ENCODE data around the gene TLR3. TPM values are rescaled to one million over a fixed set of nuclear protein-coding genes. Genes with fewer than 3 reads are reported as not detected.

TLR3 gene
- total and polyA plus RNA-seq, 2 of the 8 experiments (the other 6 are each of a cell fraction or from before 2014, with no cell fraction given) = 1.00 to 2.6 TPM

- Histone ChIP-seq H3K4me3 (ENCODE audit: extremely low read depth in 1 of 4, insufficient read depth in 2 of 4, low read depth in 3 of 4, low read length in 4 of 4) (no peak overlapping the region), H3K4me1 (replicated peaks in 1 of 4; ENCODE audit: control insufficient read depth in 3 of 4, insufficient read depth in 4 of 4, low read length in 3 of 4) (peaks cover 0 to 9% (median 3%) of the 10 kb centered on the region in 4 experiments; a peak in 4 of 7 replicates), H3K9ac (replicated peaks in 1 of 4; ENCODE audit: extremely low read depth in 1 of 4, low read depth in 3 of 4, low read length in 3 of 4) (no peak overlapping the region), H2BK20ac (ENCODE audit: low read length) (peak overlapping the region; percentile 92), H4K8ac (ENCODE audit: extremely low read depth, insufficient read depth, low read length) (no peak overlapping the region), H3K27me3 (replicated peaks in 1 of 4; ENCODE audit: control insufficient read depth in 3 of 4, extremely low read depth in 1 of 4, insufficient read depth in 3 of 4, low read length in 3 of 4) (peaks cover 0 to 2% (median 0%) of the 10 kb centered on the region in 4 experiments; a peak in 1 of 7 replicates), H3K56ac (replicated peaks; ENCODE audit: insufficient read length, low read depth, low read length) (no peak overlapping the region), H3K23ac (ENCODE audit: insufficient read length) (no peak overlapping the region), H3K9me3 (ENCODE audit: insufficient read depth in 2 of 2, low read depth in 1 of 2, low read length in 1 of 2) (no peaks in the 10 kb centered on the region), H2AFZ (ENCODE audit: low read length) (no peak overlapping the region), H3K14ac (ENCODE audit: insufficient read length) (no peak overlapping the region), H3K23me2 (ENCODE audit: low read depth, low read length) (no peaks in the 10 kb centered on the region; the same call in 1 of the 2 replicates), H2AK5ac (ENCODE audit: low read depth, low read length) (0 out of 2 replicates have a peak overlapping the region, but pooled peaks have one; percentile 1), H3K27ac (ENCODE audit: low read depth, low read length) (no peak overlapping the region), H3K18ac (ENCODE audit: extremely low read depth, low read length) (no peak overlapping the region; the same call in 1 of the 2 replicates), H2BK120ac (replicated peaks; ENCODE audit: low read depth, low read length) (no peak overlapping the region), H3K4ac (replicated peaks; ENCODE audit: insufficient read length, low read depth, low read length) (no peak overlapping the region), H3K79me2 (ENCODE audit: control insufficient read depth in 1 of 2, insufficient read depth in 2 of 2, low read length in 2 of 2) (no peaks in the 10 kb centered on the region), H3K79me1 (ENCODE audit: low read depth, low read length) (no peaks in the 10 kb centered on the region), H4K5ac (ENCODE audit: insufficient read length, low read depth, low read length) (no peak overlapping the region), H2BK5ac (ENCODE audit: low read depth, low read length) (peak overlapping the region; percentile 47; the same call in 1 of the 2 replicates), H2BK12ac (ENCODE audit: low read depth, low read length) (peak overlapping the region; percentile 54; the same call in 1 of the 2 replicates), H2BK15ac (ENCODE audit: low read length) (no peak overlapping the region; the same call in 1 of the 2 replicates), H3K36me3 (ENCODE audit: control insufficient read depth in 2 of 4, insufficient read depth in 4 of 4, low read length in 3 of 4) (no peaks in the 10 kb centered on the region), H4K20me1 (replicated peaks in 1 of 2; ENCODE audit: control insufficient read depth in 1 of 2, insufficient read depth in 2 of 2, low read length in 2 of 2) (no peaks in the 10 kb centered on the region), H4K91ac (replicated peaks; ENCODE audit: insufficient read length, low read length) (peak overlapping the region; percentile 70), H3K4me2 (ENCODE audit: insufficient read depth in 1 of 2, low read depth in 2 of 2, low read length in 2 of 2) (no peak overlapping the region)
- ChIA-PET CTCF (ENCODE audit: partially characterized antibody) (interaction anchor here (0.6 to 4.4 kb wide), 46 partner anchors 9 to 1263 kb away, joined by 3 to 45 read pairs (median 4); partner anchors contain the start of gene SORBS2), POLR2A (ENCODE audit: partially characterized antibody) (interaction anchor here (1.2 to 1.3 kb wide), 2 partner anchors 182 to 380 kb away, joined by 3 to 4 read pairs; no protein-coding TSS in a partner anchor)
- 88% methylated on average over 15 of the region's 15 CpGs; no CpG with 5 or more reads in 1 of the 2 experiments for WGBS, 2 experiments (ENCODE audit: extremely low coverage in 1 of 2, insufficient coverage in 1 of 2, insufficient read length in 1 of 2, insufficient replicate concordance in 2 of 2, low coverage in 1 of 2, low lambda C conversion rate in 2 of 2, missing lambda C conversion rate in 1 of 2)
- no peak for DNase-seq (ENCODE audit: low read depth in 1 of 2, low spot score in 2 of 2)
- FAIRE-seq = no peak
- TF ChIP-seq GABPA (IDR thresholded peaks at IDR 0.05; ENCODE audit: borderline replicate concordance, insufficient read depth, low read length) = no peak
- TF ChIP-seq YY1 (IDR thresholded peaks at IDR 0.05; ENCODE audit: low read depth, low read length) = no peak
- TF ChIP-seq, protein P1, sequence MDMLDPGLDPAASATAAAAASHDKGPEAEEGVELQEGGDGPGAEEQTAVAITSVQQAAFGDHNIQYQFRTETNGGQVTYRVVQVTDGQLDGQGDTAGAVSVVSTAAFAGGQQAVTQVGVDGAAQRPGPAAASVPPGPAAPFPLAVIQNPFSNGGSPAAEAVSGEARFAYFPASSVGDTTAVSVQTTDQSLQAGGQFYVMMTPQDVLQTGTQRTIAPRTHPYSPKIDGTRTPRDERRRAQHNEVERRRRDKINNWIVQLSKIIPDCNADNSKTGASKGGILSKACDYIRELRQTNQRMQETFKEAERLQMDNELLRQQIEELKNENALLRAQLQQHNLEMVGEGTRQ (IDR thresholded peaks at IDR 0.05; ENCODE audit: low read length) = no peak
- TF ChIP-seq CEBPB (IDR thresholded peaks at IDR 0.05; ENCODE audit: low read depth, low read length) = no peak
- TF ChIP-seq GTF2F1 (IDR thresholded peaks at IDR 0.05; ENCODE audit: borderline replicate concordance, low read depth, low read length) = no peak
- no peak for TF ChIP-seq E2F6 (IDR thresholded peaks at IDR 0.05)
- TF ChIP-seq EP300 (IDR thresholded peaks at IDR 0.05; ENCODE audit: borderline replicate concordance in 1 of 2, low read depth in 2 of 2, low read length in 2 of 2) = no peak
- TF ChIP-seq HDAC6 (IDR thresholded peaks at IDR 0.05; ENCODE audit: low read depth, low read length) = no peak
- no peak for TF ChIP-seq SP2 (IDR thresholded peaks at IDR 0.05; ENCODE audit: low read length)
- TF ChIP-seq ASH2L (IDR thresholded peaks at IDR 0.05; ENCODE audit: low read length) = no peak
These were observed 48.1 kb upstream of the TLR3 start for GRCh38 chr4:186020793-186021407.
